Pons (tissue), 1 donor: Measurements from ENCODE around the gene FREM1.

Source experiments
- DNase-seq: peaks from one replicate; pipeline ENCODE4 v3.0.0-alpha.2; 2016; ENCODE audit warnings: low spot score

The FREM1 gene

DNA sequence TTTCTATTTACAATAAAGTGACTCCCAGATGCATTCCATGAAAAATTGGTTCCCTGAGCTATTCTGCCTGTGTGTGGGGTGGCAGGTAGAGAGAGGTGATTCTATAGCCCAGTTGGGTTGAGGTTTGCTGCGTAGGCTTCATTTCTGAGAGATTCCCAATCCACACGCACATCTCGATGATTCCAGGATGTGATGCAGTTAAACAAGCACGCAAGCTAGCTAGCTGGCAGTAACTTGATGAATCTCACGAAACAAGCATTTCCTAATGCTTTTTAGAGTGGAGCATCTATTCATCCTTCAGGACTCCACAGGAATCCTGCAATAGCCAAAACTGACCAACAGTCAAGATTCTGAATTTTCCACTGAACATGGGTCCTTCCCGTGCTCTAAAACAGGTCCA lies 143.9 kb downstream of the FREM1 start:
- no peak for DNase-seq

DNA sequence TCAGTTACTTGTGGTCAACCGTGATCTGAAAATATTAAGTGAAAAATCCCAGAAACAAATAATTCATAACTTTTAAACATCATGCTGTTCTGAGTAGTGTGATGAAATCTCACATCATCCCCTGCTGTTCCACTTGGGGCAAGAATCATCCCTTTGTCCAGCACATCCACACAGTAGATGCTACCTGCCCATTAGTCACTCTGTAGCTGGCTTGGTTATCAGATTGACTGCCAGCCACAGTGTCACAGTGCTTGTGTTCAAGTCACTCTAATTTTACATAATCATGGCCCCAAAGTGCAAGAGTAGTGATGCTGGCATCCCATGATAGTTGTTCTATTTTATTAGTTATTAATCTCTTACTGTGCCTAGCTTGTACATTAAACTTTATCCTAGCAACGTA lies 148.6 kb downstream of the FREM1 start:
- DNase-seq, result no peak

DNA sequence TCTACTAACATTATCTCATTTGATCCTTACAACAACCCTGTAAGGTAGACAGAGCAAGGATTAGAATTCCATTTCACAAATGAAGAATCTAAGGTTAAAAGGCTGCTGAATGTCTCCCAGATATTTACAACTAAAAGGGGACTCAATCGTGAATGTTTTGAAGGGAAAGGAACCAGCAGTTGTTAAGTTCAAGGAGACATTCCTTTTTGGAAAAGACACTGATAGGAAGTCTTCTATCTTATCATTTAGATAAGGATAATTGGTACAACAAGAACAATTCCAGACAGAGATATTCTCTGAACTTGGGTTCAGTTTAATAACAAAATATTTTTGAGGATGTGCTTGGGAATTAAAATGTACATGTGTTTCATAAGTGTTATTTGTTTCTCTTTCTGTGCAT lies 150.2 kb downstream of the FREM1 start:
- DNase-seq, result no peak

DNA sequence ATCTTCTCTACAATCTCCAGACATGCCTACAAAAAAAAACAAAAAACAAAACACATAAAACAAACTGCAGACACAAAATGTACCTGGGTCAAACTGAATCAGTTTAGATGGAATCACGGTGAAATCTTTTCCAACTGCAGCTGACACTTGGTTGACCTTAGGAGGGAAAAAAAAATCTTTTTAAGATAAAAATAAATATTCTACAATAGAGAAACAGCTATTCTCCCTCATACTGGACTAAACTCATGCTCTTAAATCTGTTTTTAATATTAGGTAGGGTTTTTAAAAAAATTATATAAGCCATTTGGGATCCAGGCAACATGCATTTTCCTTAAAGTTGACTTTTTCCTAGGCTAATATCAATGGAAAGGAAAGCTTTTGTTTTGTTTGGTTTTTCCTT lies 153.9 kb downstream of the FREM1 start:
- no peak for DNase-seq

DNA sequence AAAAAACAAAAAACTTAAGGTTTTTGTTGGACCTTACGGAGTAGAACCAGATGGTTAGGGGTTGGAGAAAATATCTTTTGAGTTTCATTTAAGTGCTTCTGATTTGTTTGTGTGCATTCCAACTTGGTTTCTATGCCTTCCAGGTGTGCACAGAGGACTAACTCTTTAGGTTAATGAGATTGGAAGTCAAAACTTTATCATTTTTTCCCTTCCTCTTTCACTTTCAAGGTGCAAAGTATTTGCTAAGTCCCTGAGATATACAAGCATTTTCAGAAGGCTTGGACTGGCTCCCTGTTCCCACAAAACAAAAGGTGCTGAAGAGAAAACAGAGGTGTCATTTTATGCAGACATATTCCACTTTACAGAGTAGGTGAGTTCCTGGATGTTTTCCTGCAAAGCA lies 157.4 kb downstream of the FREM1 start:
- DNase-seq, result no peak

DNA sequence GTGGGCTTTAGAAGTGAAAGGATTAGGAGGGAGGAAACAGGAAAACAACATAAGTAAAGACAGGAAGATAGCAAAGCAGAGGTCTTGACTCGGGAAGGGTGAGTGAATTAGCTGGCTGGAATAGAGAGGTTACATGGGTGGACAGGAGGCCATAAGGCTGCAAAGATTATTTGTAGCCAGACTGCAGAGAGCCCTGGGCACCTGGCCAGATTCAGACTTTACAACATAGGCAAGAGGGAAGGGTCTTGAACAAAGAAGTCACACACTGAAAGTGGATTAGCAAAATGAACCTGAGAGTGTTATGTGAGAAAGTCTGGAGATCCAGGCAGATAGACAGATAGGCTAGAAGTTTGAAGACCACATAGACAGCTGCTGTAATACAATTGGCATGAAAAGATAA lies 158.0 kb downstream of the FREM1 start:
- DNase-seq, result no peak

DNA sequence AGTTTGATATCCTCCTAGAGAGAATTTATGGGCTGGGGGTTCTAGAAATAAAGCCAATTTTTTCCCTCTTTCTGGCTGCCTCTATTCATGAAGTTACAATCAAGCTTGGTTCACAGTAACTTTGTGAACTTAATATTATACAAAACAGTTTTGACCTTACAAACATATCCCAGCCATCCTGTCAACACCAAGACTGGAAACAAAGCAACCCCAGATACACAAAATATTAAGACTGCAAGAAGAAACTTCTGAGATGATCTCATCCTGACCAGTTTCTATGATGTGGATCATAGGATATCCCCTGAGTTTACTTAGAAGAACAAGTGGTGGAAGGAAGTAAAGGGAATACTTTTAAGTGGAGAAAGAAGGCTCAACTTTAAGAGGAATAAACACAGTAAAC lies 159.4 kb downstream of the FREM1 start:
- DNase-seq, result no peak

DNA sequence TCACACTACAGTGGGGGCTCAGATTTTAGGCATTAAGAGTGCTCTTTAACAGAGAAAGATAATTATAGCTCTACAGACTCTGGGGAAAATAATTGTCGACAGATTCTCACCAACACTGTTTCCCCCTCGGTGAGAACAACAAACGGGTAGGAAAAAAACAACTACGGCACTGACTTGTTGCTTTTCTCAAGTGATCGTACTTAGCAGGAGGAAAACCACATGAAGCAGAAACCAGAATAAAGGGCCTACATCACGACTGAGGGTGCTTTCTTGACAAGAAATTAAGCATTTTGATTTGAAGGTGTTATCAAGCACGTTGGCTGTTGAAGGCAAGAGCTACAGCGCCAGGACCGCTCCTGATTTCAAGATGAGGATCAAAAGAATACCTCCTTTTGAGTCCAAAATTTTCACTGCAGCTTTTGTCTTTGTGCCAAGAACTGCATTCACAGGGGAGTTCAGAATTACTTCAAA lies 160.5 kb downstream of the FREM1 start:
- peak; percentile 17 for DNase-seq

DNA sequence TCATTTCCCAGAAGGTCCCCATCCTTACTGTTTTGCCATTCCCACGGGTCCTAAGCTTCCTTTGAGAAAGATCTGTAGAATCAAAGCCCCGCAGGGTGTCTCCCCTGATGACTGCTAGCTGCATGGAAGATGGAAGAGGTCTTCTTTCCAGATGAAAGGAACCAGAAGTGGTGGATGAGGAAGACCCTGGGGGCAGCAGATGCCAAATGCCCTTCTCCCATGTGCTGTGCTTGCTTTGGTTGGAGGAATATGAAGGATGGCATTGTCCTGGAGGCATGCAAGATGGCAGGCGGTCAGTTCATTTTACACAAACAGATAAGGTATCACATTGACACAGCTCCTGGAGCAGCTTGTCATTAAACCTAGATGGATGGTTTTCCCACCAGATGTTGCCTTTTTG lies 161.9 kb downstream of the FREM1 start:
- DNase-seq, result no peak

DNA sequence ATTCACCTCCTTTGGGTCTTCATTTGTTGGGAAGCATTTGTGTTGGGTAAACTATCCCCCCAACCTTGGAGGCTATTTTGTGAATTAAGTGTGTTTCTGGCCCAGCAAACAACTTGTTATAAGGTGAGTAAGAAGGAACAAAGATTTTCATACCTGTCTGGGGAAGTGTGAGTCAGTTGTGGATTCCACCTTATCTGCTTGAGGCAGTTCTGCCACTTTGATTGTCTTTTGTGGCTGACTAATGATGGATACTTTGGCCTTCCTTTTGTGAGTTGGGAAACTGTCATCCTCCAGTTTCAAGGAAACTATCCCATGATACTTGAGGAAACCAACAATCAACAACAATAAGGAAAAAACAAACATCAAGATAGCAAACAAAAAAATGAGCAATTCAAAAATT lies 163.1 kb downstream of the FREM1 start:
- no peak for DNase-seq

DNA sequence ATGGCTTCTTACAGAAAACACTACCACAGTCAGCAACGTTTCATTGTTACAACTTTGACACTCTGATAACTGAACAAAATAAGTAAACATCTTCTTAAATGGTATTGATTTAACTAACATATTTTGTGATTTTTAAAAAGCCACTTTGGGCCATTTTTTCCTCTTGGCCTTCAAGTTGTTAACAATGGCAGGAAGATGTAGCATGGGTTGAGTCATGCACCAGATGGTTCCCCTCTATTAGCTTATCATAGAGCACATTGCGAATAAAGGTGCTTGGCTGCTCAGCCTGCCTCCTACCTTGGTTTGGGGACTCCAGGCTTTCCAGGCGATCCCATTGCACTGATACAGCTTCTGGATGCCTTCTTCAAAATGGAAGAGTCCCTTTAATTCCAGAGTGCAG lies 163.6 kb downstream of the FREM1 start:
- DNase-seq, result no peak

DNA sequence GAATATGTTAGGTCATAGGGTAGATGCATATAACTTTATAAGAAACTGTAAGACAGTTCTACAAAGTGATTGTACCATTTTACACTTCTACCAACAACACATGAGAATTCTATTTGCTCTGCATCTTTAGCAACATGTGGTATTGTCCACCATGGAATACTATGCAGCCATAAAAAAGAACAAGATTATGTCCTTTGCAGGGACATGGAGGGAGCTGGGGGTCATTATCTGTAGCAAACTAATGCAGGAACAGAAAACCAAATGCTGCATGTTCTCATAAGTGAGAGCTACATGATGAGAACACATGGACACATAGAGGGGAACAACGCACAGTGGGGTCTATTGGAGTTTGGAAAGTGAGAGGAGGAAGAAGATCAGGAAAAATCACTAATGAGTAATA lies 165.5 kb downstream of the FREM1 start:
- no peak for DNase-seq

DNA sequence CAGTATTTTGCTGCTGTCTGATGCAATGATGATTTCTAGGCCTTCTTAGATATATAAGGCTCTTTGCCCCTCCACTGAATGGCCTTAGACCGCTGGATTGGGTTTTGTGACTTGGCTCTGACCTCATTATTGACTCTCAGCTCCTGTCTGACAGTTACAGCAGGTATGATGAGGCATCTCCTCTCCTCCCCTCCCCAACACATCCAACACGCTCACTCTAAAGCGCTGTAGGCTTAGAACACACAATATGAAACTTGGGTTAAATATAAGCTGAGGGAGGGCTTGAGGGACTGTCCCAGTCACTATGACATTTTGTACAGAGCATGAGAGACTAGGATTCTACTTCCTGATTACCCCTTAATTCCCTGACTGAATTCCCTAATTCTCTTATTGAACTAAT lies 168.9 kb downstream of the FREM1 start:
- no peak for DNase-seq

DNA sequence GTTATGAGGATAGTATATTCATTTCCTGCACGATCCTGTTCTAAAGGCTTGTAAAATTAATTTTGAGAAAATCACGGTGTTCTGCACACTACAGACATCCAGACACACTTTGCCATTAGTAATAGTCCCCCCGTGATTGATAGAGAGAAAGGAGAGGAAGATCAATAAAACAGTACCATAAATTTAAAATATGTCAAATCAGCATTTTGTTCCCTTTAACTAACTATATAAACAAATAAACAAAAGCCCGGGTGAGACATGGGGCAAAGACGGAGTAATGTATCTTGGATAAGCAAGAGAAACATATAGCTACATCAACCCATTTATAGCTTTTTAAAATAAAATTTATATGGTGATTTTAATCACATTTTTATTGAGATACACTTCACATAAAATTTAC lies 177.1 kb downstream of the FREM1 start:
- no peak for DNase-seq

DNA sequence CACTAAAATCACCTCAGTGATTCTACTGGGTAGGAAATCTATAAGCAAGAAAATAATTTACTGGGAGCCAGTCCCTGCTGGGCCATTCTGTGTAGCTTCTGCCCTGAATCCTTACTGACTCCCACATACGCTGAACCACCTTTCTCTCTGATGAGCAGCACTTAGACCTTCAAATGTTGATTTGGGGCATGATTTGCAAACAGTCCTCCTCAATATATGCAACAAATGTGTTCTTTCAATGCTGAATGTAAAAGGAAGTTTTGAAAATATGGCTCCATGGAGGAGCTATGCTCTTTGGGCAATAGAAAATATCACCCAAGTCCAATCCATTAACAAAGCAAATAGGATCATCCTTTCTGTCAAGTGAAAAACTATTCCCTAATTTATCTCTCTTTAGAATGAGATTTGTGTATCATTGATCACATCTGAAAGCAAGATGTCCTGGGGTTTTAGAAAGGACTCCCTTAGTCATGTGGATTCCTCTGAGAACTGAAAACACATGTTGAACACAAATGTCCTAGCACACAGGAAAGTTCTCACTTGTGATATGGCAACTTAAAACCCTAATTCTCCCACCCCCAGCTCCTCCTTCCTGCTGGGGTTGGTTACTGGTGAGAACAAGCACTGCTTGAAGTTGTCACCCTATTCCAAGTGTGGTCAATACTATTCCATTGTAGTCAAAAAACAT lies 178.8 kb downstream of the FREM1 start:
- no peak for DNase-seq

DNA sequence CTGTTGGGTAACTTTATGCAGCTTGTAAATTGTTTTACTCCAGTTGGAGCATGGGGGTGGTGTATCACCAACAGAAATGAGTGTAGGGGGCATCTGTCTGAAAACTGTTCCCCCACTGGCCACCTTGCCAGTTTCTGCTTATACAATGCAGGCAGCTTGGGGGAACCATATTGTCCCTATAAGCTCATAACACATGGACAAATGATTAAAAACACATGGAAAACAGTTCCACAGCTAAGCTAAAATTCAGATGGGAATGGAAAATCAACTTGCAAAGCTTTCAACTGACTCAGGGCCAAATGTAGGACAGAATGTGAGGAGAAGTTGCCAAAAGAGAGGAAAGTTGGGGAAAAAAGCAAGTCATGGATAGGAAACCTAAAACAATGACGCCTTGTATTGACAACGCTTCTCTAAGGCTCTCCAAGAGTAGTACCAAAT lies 179.7 kb downstream of the FREM1 start:
- no peak for DNase-seq

DNA sequence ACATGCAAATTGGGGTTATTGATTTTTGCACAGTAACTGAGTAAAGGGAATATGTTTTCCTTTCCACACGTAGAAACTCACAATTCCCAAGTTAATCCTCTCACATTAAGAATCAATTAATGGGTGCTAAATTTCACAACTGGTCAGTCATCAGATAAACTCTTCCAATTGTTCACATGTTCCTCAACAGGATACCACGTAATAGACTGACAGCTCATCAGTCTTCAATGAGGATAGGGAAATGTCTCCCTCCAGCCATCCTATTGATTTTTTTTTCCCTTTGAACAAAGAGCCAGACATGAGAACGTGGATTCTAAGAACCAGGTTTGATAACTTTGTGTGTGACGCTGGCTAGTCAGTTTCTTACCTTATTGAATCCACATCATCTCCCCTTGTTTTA lies 186.9 kb downstream of the FREM1 start:
- no peak for DNase-seq

DNA sequence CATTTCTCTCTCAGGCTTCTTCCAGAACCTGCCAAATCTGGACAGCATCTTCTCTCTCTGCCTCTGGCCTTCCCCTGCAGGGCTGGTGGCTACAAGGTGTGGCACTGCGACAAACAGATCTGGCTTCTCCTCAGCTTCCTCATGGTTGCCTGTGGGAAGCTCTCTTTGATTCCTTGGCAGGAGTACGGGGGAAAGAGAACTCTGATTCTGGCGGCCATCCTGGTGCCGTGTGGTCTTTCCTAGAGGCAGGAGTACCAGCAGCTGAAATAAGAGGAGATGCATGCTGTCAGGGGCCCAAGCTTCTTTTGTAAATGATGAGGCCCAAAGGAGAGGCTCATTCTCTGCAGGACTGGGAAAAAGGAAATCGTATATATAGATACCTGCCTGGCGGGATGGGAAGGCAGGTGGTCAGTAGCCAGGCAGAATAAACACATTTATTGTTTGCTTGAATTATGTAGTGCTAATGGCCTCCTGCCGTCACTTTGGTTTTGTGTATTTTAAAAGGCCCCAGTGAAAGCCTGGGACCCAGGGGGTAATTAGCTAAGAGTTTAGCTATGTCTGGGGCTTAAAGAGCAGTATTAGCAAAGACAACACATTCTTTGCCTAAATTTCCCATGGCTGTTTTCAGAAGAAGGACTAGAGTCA lies 187.7 kb downstream of the FREM1 start, which contains the start of gene CER1:
CER1 (minus strand) TSS at position 343 of the 645 bp plus-strand sequence; CDS start at position 282, 61 bp downstream.
- no peak for DNase-seq

DNA sequence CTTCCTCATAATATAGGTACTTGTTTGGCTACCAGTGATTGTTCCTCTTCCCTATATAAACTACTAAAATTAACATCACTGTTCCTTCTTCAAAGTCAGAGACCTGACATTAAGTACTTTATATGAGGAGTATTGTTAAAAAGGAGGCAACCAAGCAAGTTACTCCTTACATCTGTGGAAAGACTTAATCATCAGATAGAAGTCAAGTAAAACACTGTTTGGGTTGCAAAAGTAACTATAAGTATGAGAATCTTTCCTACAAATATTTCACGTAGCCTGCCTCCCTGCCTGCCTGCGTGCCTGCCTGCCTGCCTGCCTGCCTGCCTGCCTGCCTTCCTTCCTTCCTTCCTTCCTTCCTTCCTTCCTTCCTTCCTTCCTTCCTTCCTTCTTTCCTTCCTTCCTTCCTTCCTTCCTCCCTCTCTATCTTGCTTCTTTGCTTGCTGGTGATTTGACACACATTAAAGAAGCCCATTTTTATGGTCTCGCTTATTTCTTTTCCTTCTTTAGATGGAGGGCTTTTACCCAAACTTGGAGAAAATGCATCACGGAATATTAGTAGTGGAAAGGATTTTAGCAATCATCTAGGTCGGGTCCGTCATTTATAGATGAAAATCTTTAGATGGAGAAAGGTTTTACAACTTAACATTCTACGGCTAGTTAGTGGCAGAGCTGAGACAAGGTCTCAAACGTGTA lies 190.9 kb downstream of the FREM1 start:
- no peak for DNase-seq

DNA sequence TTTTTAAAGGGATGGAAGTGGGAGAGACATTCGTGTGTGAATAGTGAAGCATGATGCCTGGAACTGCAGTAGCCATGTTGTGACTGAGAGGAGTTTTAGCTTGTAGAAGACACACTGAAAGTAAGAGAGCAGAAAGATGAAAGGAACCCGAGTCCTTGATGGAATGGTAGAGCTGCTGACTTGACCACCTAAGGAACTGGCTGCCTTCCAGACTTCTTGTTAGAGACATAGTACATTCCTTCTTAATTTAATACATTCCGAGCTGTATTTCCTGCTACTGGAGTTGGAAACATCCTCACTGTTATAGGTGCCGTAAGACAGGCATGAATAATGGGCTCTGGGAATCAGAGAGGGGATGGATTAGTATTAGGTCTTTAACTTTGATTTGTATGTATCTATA lies 195.1 kb downstream of the FREM1 start:
- DNase-seq, result no peak

DNA sequence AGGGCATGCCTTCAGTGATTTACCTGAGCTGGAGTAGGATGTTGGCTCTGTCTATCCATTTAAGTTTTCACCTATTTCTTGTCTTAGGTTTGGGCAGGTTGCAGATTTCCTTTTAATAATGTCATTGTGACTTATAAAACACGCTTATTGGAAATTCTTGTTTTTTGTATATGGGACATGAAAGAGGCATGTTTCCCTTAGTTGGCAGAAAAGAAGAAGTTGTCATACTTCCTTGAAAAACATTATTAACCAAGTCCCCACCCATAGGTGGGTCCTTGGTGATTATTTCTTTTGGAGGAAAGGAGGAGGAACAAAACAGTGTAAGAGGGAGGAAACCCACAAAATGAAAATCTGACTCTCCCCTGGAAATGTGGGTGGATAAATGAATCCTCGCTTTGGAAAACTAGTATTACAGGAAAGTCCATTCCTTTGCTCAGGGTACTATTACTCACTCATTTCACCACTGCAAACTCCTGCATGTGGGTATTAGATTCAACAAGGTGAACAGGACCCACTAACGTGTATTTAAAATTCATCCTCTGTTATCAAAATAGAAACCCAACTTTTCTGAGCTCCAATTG lies 197.0 kb downstream of the FREM1 start:
- no peak for DNase-seq

DNA sequence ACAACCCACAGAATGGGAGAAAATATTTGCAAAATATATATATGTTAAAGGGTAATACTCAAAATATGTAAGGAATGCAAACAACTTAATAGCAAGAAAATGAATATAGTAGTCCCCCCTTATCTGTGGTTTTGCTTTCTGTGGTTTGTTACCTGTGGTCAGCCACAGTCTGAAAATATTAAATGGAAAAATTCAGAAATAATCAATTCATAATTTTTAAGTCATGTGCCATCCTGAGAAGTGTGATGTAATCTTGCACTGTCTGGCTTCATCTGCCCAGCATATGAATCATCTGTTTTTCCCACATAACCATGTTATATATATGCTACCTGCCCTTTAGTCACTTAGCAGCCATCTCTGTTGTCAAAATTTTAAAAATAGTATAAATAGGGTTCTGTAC lies 199.4 kb downstream of the FREM1 start:
- no peak for DNase-seq
